Panc1 (cell line): ENCODE data around the gene ACOX3. TPM values are rescaled to one million over a fixed set of nuclear protein-coding genes. Genes with fewer than 3 reads are reported as not detected.

Source experiments
- ATAC-seq: fragments of 200-7000 bp; cut with Tn5 transposase; 2 replicates; pipeline ENCODE4 v1.9.1; 2020; ENCODE audit warnings: mild to moderate bottlenecking, moderate library complexity
- BruUV-seq: library from RNA; stranded (reverse); fragments of 400-500 nt; replicated peaks from 2 replicates; lab custom pipeline; 2021; lab: Mats Ljungman, UMichigan
- CTCF ChIA-PET: fragments of 300-600 bp; sonication (Branson Sonifier 250); formaldehyde crosslinking; loops from one replicate; lab custom pipeline; 2022; ENCODE audit warnings: antibody characterized with exemption; lab: Charles Lee
- POLR2A ChIA-PET: fragments of 300-600 bp; sonication (Branson Sonifier 250); formaldehyde crosslinking; loops from one replicate; lab custom pipeline; 2022; ENCODE audit warnings: antibody characterized with exemption; lab: Charles Lee
- DNase-seq: peaks from one replicate; pipeline ENCODE4 v3.0.0-alpha.2; 2010; ENCODE audit warnings: low read depth, low spot score
- H3K27ac ChIP-seq: 2 replicates; pipeline ENCODE4 v1.5.1; 2011; ENCODE audit warnings: mild to moderate bottlenecking, low read length, inconsistent platforms
- H3K27me3 ChIP-seq: fragments of 200-500 bp; sonication (Bioruptor generic); 2 replicates; pipeline ENCODE4 v1.6.0; 2014; ENCODE audit warnings: low read length, inconsistent platforms; ENCODE audit not compliant: control insufficient read depth, insufficient read depth
- H3K36me3 ChIP-seq: fragments of 200-500 bp; sonication (Bioruptor generic); 2 replicates; pipeline ENCODE4 v1.5.1; 2014; ENCODE audit warnings: inconsistent platforms, mild to moderate bottlenecking, low read length, moderate library complexity; ENCODE audit not compliant: control insufficient read depth, insufficient read depth
- H3K4me1 ChIP-seq: 2 replicates; pipeline ENCODE4 v1.5.1; 2011; ENCODE audit warnings: inconsistent platforms, mild to moderate bottlenecking, low read length, moderate library complexity; ENCODE audit not compliant: control insufficient read depth, insufficient read depth
- H3K4me3 ChIP-seq, 2 experiments: 2 replicates each; pipeline ENCODE4 v1.5.1; 2011 to 2012; ENCODE audit warnings: low read depth in 2 of 2, low read length in 2 of 2, mild to moderate bottlenecking in 2 of 2, inconsistent platforms in 1 of 2, moderate library complexity in 1 of 2
- H3K9me3 ChIP-seq: fragments of 200-500 bp; sonication (Bioruptor generic); 2 replicates; pipeline ENCODE4 v1.5.1; 2014; ENCODE audit warnings: low read depth, mild to moderate bottlenecking, inconsistent platforms, low read length, moderate library complexity; ENCODE audit not compliant: control insufficient read depth, insufficient read depth
- CTCF ChIP-seq: fragments of 450-650 bp; IDR thresholded peaks from 2 replicates; pipeline ENCODE4 v1.5.1; 2017; ENCODE audit warnings: mild to moderate bottlenecking
- POLR2AphosphoS5 ChIP-seq: IDR thresholded peaks from 2 replicates; pipeline ENCODE4 v1.6.1; 2012; ENCODE audit warnings: mild to moderate bottlenecking, low read depth, low read length, moderate library complexity
- REST ChIP-seq, 2 experiments: IDR thresholded peaks; 2 replicates each; pipeline ENCODE4 v1.6.1; 2011 to 2012; ENCODE audit warnings: low read depth in 2 of 2, control low read depth in 1 of 2, low read length in 1 of 2, mild to moderate bottlenecking in 1 of 2, moderate library complexity in 1 of 2; ENCODE audit not compliant: insufficient read depth in 1 of 2
- SIN3A ChIP-seq: IDR thresholded peaks from 2 replicates; pipeline ENCODE4 v1.6.1; 2012; ENCODE audit warnings: low read depth, mild to moderate bottlenecking, low read length, moderate library complexity, borderline replicate concordance; ENCODE audit not compliant: insufficient read depth
- TCF7L2 ChIP-seq: IDR thresholded peaks from 2 replicates; pipeline ENCODE4 v1.6.1; 2011; ENCODE audit warnings: mild to moderate bottlenecking, low read depth, low read length, inconsistent platforms
- in situ Hi-C: cut with HindIII; loops from 2 replicates; pipeline ENCODE4 v1.10.0; 2016; ENCODE audit warnings: low sequenced_read_pairs, low pct_unique_long_range_greater_than_20kb
- intact Hi-C: fragments of 100-400 bp; cut with micrococcal nuclease; formaldehyde crosslinking; loops from one replicate; pipeline ENCODE4 v1.10.0; 2022; ENCODE audit not compliant: unreplicated experiment
- total RNA-seq: library from RNA; stranded (reverse); gene quantifications from one replicate; pipeline ENCODE4 v1.2.1, GENCODE V29; 2021; ENCODE audit not compliant: unreplicated experiment

Gene ACOX3
- total RNA-seq, 1 experiment from 2014 or later = 15.4 TPM

- no peak overlapping the region for H3K4me3 ChIP-seq
- no peaks in the 10 kb centered on the region for H3K27me3 ChIP-seq
- no TSS peak for BruUV-seq
- H3K9me3 ChIP-seq = no peaks in the 10 kb centered on the region
- in situ Hi-C loops = no loop called here
- no peaks in the 10 kb centered on the region for H3K4me1 ChIP-seq
- H3K27ac ChIP-seq = no peak overlapping the region
- DNase-seq (no peak), ATAC-seq (no peak)
- intact Hi-C loops = no loop called here
- TF ChIP-seq TCF7L2 (no peak), SIN3A (no peak), CTCF (no peak), REST (IDR thresholded peaks at IDR 0.05; ENCODE audit: insufficient read depth in 1 of 2, low read depth in 2 of 2, low read length in 1 of 2) (no peak), POLR2AphosphoS5 (no peak)
- ChIA-PET CTCF (no interaction called here), POLR2A (no interaction called here)
- H3K36me3 ChIP-seq = no peaks in the 10 kb centered on the region
Measured at GRCh38 chr4:8380511-8381415, 59.8 kb downstream of the ACOX3 start.

GRCh38 chr4:8379771-8380170 is 60.8 kb downstream of the ACOX3 start:
- ChIA-PET CTCF (no interaction called here), POLR2A (no interaction called here)
- no TSS peak for BruUV-seq
- TF ChIP-seq REST (IDR thresholded peaks at IDR 0.05; ENCODE audit: insufficient read depth in 1 of 2, low read depth in 2 of 2, low read length in 1 of 2) = no peak
- TF ChIP-seq CTCF = no peak
- no peak for TF ChIP-seq SIN3A
- no peak for TF ChIP-seq POLR2AphosphoS5
- no peak for TF ChIP-seq TCF7L2
- DNase-seq (no peak), ATAC-seq (no peak)
- no peaks in the 10 kb centered on the region for H3K9me3 ChIP-seq
- H3K4me1 ChIP-seq = no peaks in the 10 kb centered on the region
- in situ Hi-C loops (no loop called here), intact Hi-C loops (no loop called here)
- H3K27ac ChIP-seq = no peak overlapping the region
- H3K27me3 ChIP-seq = no peaks in the 10 kb centered on the region
- no peaks in the 10 kb centered on the region for H3K36me3 ChIP-seq
- H3K4me3 ChIP-seq = no peak overlapping the region
